GM18526 (cell line): Measurements from ENCODE around the gene SSR1.

Experiments
- POLR2A ChIP-seq: IDR thresholded peaks from 3 replicates; pipeline ENCODE4 v1.6.1; 2011; ENCODE audit not compliant: insufficient read length; ENCODE audit errors: extremely low read depth

SSR1 gene

GRCh38 chr6:7316658-7317533 lies 3.9 kb upstream of the SSR1 start:
- no peak for TF ChIP-seq POLR2A

DNA sequence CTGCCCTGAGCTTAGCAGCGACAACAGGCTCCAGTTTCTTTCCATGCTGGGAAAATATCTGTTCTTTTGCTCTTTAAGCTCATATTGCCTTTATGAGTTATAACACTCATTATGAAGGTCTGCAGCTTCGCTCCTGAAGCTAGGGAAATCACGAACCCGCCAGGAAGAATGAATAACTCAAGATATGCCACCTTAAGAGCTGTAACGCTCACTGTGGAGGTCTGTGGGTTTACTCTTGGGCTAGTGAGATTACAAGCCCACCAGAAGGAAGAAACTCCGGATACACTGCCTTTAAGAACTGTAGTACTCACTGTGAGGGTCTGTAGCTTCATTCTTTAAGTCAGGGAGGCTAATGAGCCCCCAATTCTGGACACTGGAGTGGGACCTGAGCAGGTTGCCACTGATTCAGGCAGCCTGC lies 3.0 kb upstream of the SSR1 start:
- no peak for TF ChIP-seq POLR2A

DNA sequence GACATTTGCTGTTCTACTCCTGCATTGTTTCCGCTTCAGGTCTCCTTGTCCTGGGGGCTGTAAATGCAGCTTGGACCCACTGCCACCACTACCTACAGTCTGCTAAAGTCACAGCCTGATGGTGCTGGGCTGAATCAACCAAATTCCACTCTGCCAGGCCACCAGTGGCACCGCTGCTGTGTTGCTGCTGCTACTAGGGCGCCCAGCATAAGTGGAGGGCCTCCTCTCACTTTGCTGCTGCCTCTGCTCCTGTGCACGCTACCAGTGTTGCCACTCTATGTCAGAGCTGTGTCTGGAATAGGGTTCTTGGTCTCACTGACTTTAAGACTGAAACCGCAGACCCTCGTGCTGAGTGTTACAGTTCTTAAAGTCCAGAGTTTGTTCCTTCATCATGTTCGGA lies 1.4 kb upstream of the SSR1 start:
- TF ChIP-seq POLR2A, result no peak

GRCh38 chr6:7313505-7314165 lies 636 bp upstream of the SSR1 start:
- TF ChIP-seq POLR2A, result no peak

DNA sequence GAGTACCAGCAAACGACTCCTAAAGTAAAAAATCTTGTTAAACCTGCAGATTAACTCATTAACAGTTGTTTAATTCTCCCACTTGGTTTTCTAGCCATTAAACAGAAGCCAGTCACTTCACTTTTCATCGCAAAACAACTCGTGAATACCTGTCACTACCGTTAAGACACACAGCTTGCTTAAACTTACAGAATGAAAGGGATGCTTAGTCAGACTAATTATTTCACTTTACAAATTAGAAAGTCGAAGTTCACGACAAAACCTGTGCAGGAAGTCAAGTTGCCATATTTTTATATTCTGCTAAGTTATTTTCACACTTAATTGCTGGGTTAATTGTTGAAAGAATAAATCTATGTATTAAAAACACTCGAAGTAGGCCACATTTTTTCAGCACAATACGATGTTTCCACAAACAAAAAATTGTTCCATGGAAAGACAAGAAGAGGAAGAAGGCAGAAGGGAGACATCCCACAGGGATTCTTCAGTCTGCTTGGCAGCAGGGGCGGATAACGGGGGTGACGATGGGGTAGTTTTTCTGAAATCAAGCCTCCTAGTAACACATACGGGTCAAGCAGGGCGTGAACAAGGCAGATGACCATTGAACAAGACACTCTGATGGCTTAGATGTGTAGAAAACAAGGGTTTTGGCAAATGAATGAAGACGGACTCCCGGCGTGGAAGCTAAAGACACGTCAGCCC lies 933 bp downstream of the SSR1 start:
- no peak for TF ChIP-seq POLR2A

GRCh38 chr6:7311176-7311575 lies 1.8 kb downstream of the SSR1 start:
- no peak for TF ChIP-seq POLR2A

DNA sequence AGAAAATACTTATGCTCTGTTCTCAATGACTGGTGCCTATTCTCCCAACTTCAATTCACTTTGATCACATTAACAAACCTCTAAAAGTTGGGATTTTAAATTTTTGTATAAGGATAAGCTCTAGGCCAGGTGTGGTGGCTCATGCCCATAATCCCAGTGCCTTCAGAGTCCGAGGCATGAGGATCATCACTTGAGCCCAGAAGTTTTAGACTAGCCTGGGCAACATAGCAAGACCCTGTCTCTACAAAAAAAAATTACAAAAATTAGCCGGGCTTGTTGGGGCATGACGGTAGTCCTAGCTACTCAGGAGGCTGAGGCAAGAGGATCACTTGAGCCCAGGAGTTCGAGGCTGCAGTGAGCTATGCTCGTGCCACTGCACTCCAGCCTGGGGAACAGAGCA lies 3.9 kb downstream of the SSR1 start:
- no peak for TF ChIP-seq POLR2A

DNA sequence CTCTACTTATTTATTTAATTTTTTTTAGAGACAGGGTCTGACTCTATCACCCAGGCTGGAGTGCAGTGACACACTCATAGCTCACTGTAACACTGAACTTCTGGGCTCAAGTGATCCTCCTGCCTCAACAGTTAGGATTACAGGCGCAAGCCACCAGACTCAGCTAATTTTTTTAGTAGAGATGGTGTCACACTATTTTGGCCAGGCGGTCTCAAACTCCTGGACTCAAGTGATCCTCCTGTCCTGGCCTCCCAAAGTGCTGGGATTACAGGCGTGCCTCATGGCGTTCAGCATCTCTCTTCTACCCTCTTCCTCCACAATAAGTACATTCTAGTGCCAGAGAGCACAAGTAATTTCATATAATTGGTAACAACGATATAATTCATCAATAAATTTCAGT lies 5.5 kb downstream of the SSR1 start:
- TF ChIP-seq POLR2A, result no peak

- no peak for TF ChIP-seq POLR2A
Measured at GRCh38 chr6:7304821-7305220, 8.2 kb downstream of the SSR1 start.

DNA sequence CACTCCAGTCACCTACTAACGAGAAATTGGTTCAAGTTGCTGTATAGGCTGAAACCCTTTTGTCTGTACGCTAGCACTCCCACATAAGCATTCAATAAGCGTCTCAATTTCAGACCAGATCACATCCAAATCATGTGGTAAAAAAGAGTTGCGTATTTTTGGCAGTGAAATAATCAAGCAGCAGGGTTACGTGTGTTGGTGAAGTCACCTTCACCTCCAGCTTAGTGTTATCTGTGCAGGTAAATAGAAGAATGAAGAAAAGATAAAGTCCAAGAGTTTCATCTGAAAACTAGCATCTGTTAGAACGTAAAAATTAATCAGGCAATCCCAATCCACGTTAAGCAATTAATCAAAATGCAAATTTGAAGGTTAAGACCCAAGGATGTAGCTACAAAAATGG lies 11.3 kb downstream of the SSR1 start:
- TF ChIP-seq POLR2A, result no peak

GRCh38 chr6:7300926-7301325 lies 12.1 kb downstream of the SSR1 start:
- no peak for TF ChIP-seq POLR2A

DNA sequence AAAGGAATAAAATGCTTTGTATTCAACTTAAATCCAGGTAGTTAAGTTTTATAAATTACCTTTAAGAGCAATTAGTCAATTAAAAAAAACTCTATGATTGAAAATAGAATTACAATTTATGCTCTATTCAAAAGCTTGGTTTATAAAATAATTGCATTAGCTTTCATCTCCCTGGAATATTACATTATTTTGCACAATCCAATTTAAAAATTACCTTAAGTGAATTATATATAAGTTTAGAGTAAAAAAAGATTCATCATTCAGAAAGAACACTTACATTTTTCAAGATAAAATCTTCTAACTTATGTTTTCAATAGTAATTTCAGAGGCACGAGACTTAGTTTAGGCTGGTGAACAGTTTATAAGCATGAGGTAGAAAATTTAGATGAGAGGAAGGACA lies 14.9 kb downstream of the SSR1 start:
- no peak for TF ChIP-seq POLR2A

GRCh38 chr6:7296602-7297001 lies 16.4 kb downstream of the SSR1 start:
- TF ChIP-seq POLR2A, result no peak

DNA sequence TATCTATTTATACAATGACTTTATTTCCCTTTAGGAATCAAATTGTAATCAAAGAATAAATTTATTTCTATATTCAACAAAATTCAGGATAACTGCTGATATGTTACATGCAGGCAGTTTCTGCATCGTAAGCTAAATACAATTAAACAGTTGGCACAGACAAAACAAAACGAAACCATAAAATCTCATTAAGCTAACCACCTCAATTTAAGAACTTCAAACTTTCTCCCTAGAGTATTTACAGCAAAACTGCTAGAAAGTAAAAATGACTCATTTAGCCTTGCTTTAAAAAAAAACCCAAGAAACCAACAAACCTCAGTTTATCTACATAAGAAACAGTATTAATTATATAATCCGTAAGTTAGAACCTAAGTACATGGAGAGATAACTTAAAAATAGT lies 17.1 kb downstream of the SSR1 start:
- TF ChIP-seq POLR2A, result no peak

DNA sequence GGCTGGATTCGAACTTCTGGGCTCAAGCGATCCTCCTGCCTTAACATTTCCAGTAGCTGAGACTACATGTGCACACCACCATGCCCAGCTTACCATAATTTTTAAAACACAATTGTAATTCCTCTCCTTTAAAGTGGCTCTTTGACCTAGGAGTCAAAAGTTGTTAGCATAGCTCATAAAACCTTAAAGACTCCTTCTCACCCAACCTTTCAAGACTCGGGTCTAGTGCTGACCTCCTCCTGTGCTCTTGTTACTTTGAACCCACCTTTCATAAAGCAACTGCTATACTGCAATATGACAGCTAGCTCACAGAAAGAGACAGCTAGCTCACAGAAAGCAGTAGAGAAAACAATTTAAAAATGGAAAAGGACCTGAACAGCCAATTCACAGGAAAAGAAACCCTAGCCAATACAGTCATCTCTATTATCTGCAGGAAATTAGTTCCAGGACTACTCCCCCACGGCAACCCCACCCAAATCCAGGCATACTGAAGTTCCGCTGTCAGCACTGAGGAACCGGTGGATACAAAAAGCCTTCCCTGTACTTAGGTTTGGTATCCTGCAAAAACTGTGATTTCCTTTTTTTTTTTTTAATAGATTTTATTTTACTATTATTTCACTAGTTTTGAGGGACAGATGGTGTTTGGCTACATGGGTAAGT lies 20.3 kb downstream of the SSR1 start:
- TF ChIP-seq POLR2A, result no peak
